NCI-H1048 (cell line): ENCODE measurements around the gene SANBR.

Experiments used
- DNase-seq: peaks from one replicate; lab custom pipeline; 2025; lab: John Stamatoyannopoulos, UW

Gene SANBR

DNA sequence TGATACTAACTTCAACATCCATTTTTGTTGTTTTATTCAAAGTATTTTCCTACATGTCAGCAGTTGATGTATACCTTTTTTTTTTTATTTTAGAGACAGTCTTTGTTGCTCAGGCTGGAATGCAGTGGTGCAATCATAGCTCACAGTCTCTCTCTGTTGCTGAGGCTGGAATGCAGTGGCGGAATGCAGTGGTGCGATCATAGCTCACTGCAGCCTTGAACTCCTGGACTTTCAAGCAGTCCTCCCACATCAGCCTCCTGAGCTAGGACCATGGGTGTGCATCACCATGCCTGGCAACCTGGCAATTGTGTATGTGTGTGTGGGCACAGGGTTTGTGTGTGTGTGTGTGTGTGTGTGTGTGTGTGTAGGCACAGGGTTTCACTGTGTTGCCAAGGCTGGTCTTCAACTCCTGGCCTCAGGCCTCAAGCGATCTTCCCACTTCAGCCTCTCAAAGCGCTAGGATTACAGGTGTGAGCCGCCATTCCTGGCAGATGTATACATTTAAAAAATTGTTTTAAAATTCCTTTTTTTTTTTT lies 24.8 kb downstream of the SANBR start:
- DNase-seq: no peak

DNA sequence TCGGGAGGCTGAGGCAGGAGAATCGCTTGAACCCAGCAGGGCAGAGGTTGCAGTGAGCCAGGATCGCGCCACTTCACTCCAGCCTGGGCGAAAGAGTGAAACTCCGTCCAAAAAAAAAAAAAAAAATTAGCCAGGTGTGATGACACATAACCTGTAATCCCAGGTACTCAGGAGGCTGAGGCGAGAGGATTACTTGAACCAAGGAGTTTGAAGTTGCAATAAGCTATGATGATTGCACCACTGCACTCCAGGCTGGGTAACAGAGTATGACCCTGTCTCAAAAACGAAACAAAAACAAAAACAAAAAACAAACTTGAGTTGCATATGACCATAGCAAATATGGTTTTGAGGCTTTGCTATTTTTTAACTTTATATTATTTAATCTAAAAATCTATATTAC lies 25.8 kb downstream of the SANBR start:
- no peak for DNase-seq

DNA sequence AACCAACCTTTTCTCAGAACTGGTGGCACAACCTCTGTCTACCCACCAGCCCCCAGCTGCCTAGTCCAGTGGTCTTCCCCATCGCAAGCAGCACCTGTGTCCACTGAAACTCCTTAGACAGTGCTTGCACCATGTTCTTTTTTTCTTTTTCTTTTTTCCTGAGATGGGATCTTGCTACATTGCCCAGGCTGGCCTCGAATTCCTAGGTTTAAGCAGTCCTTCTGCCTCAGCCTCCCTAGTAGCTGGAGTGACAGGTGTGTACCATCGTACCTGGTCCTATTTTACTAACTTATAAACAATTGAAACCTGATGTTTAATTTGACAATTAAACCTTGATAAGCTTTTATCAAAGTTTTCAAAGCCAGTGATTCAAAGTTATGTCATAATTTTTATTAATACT lies 30.8 kb downstream of the SANBR start:
- DNase-seq: no peak

DNA sequence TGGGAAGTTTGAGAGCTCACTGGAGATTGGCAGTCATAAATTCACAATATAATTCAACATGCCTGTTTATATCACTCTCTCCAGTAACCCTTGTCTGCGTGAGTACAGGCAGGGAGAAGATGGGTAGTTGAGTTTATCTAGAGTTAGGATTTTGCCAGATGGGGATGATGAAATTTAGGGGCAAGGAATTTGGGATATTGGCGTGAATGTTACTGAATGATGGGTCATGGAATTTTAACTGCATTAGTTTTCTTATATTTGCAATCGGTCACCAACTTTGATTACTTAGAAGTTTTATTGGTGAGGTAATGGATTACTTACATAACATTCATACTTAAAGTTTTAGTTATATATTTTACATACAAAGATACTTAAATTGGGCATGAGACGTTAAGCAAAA lies 35.1 kb downstream of the SANBR start:
- DNase-seq: no peak

DNA sequence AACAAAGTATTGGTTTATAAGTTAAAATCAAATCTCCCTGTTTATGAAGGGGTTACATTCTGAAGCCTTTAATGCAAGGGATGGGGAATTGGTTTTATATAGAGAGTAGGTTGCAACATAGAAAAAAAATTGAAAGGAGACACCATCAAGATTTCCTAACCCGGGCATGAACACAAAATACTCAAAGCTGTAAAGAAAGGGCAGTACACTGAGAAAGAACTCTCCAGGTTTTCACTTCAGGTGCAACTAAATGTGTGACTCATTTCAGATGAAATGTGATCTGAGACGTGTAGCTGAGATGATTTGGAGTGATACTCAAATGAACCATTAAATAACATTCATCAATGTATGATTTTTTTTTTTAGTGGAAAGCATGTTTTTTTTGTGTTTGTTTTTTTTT lies 43.6 kb downstream of the SANBR start:
- no peak for DNase-seq

DNA sequence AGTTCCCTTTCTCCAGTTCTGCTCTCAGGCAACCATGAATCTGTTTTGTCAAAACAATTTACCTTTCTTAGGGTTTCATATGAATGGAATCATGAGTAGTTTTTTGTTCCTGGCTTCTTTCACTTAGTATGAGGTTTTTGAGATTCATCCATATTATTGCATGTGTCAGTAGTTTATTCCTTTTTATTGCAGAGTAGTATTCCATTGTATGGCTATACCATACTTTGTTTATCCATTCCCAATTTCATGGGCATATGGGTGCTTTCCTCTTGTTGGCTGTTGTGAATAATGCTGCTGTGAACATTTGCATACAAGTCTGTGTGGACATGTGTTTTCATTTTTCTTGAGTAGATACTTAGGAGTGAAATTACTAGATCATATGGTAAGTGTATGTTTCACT lies 46.0 kb downstream of the SANBR start:
- DNase-seq: no peak

DNA sequence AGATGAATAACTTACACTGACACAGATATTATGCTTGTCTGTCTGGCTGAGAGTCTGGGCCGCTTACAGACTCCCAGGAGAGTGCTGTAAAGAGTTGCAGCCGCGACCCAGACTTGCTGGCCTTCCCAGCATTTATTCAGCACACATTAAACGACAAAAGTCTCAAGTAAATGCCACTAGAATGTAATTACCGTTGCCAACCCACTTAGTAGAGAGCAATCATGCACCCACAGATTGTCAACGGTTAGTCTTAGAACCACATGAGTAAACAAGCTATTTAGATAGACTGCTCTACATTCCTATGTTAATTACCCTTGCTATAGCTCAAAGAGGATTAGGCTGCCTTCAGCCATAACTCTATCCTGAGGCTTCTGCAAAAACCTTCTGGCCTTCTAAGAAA lies 48.5 kb downstream of the SANBR start:
- DNase-seq: no peak
